ENCODE measurements around the gene SMC1B.
"Not testable (repeated sequence)": the region's sequence is repeated elsewhere in the genome, so short reads cannot be mapped to it uniquely, and the experiment has no call there.

DNA sequence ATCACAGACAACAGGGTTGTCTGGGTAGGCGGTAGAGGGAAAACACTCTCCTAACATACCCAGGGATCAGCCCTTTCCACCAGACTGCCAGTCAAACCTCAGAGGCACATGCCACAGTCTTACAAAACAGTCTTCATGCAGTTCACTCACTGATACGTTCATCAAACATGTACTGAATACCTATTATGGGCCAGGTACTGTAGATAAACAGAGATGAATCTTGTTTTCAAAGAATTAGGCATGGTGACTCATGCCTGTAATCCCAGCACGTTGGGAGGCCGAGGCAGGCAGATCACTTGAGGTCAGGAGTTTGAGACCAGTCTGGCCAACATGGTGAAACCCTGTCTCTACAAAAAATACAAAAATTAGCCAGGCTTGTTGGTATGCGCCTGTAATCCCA, 60.6 kb downstream of the SMC1B start:
- TF ChIP-seq CTCF, EZH2, EZH2phosphoT487 (IDR thresholded peaks at IDR 0.05): not testable (repeated sequence)

All from neural progenitor cell (in vitro differentiated cells).